CD8-positive, alpha-beta memory T cell (primary cell): ENCODE measurements around the gene PALS2. TPM values are rescaled to one million over a fixed set of nuclear protein-coding genes. Genes with fewer than 3 reads are reported as not detected.

Experiments
- CTCF ChIA-PET: fragments of 350-600 bp; sonication (Branson Sonifier 250); formaldehyde crosslinking; loops from one replicate; lab custom pipeline; 2021; ENCODE audit warnings: antibody characterized with exemption; lab: Charles Lee
- POLR2A ChIA-PET: fragments of 350-600 bp; sonication (Branson Sonifier 250); formaldehyde crosslinking; loops from one replicate; lab custom pipeline; 2021; ENCODE audit warnings: antibody characterized with exemption; lab: Charles Lee
- DNase-seq, 5 donors: peaks; one replicate each; pipeline versions ENCODE4 v3.0.0 to v3.0.0-alpha.2; 2020 to 2022; ENCODE audit warnings: mixed read lengths in 1 of 5
- H3K27ac ChIP-seq: one replicate; pipeline ENCODE4 v1.7.0; 2013; ENCODE audit warnings: low read depth, mild to moderate bottlenecking, low read length, moderate library complexity
- H3K27me3 ChIP-seq: 2 replicates; pipeline ENCODE4 v1.7.0; 2013; ENCODE audit warnings: low read length, mild to moderate bottlenecking; ENCODE audit not compliant: insufficient read depth, poor library complexity, severe bottlenecking
- H3K36me3 ChIP-seq: 2 replicates; pipeline ENCODE4 v1.7.0; 2013; ENCODE audit warnings: mild to moderate bottlenecking, low read length, moderate library complexity; ENCODE audit not compliant: insufficient read depth
- H3K4me1 ChIP-seq: 2 replicates; pipeline ENCODE4 v1.7.0; 2013; ENCODE audit warnings: mild to moderate bottlenecking, low read length, moderate library complexity; ENCODE audit not compliant: insufficient read depth
- H3K4me3 ChIP-seq: 2 replicates; pipeline ENCODE4 v1.7.0; 2013; ENCODE audit warnings: mild to moderate bottlenecking, low read length
- H3K9me3 ChIP-seq: 2 replicates; pipeline ENCODE4 v1.7.0; 2013; ENCODE audit warnings: mild to moderate bottlenecking, low read length
- H3K27ac Mint-ChIP-seq, 8 donors: one replicate each; pipeline ENCODE4 v1.8.0; 2020 to 2021; ENCODE audit warnings: mixed read lengths in 8 of 8, mild to moderate bottlenecking in 6 of 8, inconsistent platforms in 3 of 8, moderate library complexity in 3 of 8
- H3K27me3 Mint-ChIP-seq, 2 donors: one replicate each; pipeline ENCODE4 v1.8.0; 2020 to 2021; ENCODE audit warnings: mixed read lengths in 2 of 2, mild to moderate bottlenecking in 1 of 2, moderate library complexity in 1 of 2
- H3K36me3 Mint-ChIP-seq, 3 donors: one replicate each; pipeline ENCODE4 v1.8.0; 2020 to 2021; ENCODE audit warnings: mixed read lengths in 3 of 3, inconsistent platforms in 1 of 3, mild to moderate bottlenecking in 1 of 3
- H3K4me1 Mint-ChIP-seq, 3 donors: one replicate each; pipeline ENCODE4 v1.8.0; 2020 to 2021; ENCODE audit warnings: mixed read lengths in 3 of 3, inconsistent platforms in 1 of 3, mild to moderate bottlenecking in 1 of 3
- H3K4me3 Mint-ChIP-seq, 7 donors: one replicate each; pipeline ENCODE4 v1.8.0; 2020 to 2021; ENCODE audit warnings: mixed read lengths in 7 of 7, mild to moderate bottlenecking in 6 of 7, moderate library complexity in 4 of 7, inconsistent platforms in 2 of 7
- H3K9me3 Mint-ChIP-seq, 5 donors: one replicate each; pipeline ENCODE4 v1.8.0; 2020 to 2022; ENCODE audit warnings: mixed read lengths in 5 of 5, mild to moderate bottlenecking in 3 of 5, moderate library complexity in 2 of 5, inconsistent platforms in 1 of 5
- polyA plus RNA-seq: library from polyadenylated mRNA; unstranded; fragments of 300-500 nt; fragmentation: Illumina TruSeq; gene quantifications from one replicate; pipeline ENCODE4 v1.2.3, GENCODE V29; 2021
- total RNA-seq, 2 experiments: library from RNA; stranded (reverse); gene quantifications; one replicate each; pipeline ENCODE4 v1.2.3, GENCODE V29; 2021

Gene PALS2
- total and polyA plus RNA-seq, 3 experiments from 2014 or later, result 14.8 to 38.2 (median 36.6) TPM

GRCh38 chr7:24555719-24556118, 17.5 kb upstream of the PALS2 start:
- Histone ChIP-seq H3K4me3 (no peak overlapping the region), H3K9me3 (no peaks in the 10 kb centered on the region), H3K27me3 (no peaks in the 10 kb centered on the region), H3K27ac (no peak overlapping the region), H3K4me1 (peaks cover 6% of the 10 kb centered on the region), H3K36me3 (no peaks in the 10 kb centered on the region)
- H3K9me3 Mint-ChIP-seq, result no peaks in the 10 kb centered on the region
- no peak overlapping the region for H3K27ac Mint-ChIP-seq
- H3K4me1 Mint-ChIP-seq, result peaks cover 3 to 8% (median 3%) of the 10 kb centered on the region in 3 donors
- no peak overlapping the region for H3K4me3 Mint-ChIP-seq
- H3K36me3 Mint-ChIP-seq, result no peaks in the 10 kb centered on the region
- ChIA-PET POLR2A (no interaction called here), CTCF (no interaction called here)
- H3K27me3 Mint-ChIP-seq, result peaks cover 2 to 4% of the 10 kb centered on the region in 2 donors
- no peak for DNase-seq

GRCh38 chr7:24560772-24561171, 12.5 kb upstream of the PALS2 start:
- peak overlapping the region in 2 of 7 donors; percentile 26 to 37 for H3K4me3 Mint-ChIP-seq
- Histone ChIP-seq H3K36me3 (no peaks in the 10 kb centered on the region), H3K27ac (no peak overlapping the region), H3K4me1 (peaks cover 15% of the 10 kb centered on the region), H3K27me3 (no peaks in the 10 kb centered on the region), H3K4me3 (no peak overlapping the region), H3K9me3 (no peaks in the 10 kb centered on the region)
- POLR2A ChIA-PET, result no interaction called here
- CTCF ChIA-PET, result no interaction called here
- H3K4me1 Mint-ChIP-seq, result peaks cover 9 to 19% (median 10%) of the 10 kb centered on the region in 3 donors
- H3K9me3 Mint-ChIP-seq, result no peaks in the 10 kb centered on the region
- no peaks in the 10 kb centered on the region for H3K36me3 Mint-ChIP-seq
- peak overlapping the region in 4 of 8 donors; percentile 0 to 81 (median 45) for H3K27ac Mint-ChIP-seq
- H3K27me3 Mint-ChIP-seq, result peaks cover 3 to 7% of the 10 kb centered on the region in 2 donors
- DNase-seq, result peak in 2 of 5 donors; percentile 19 to 46

- Histone ChIP-seq H3K4me3 (no peak overlapping the region), H3K9me3 (no peaks in the 10 kb centered on the region), H3K4me1 (peaks cover 4% of the 10 kb centered on the region), H3K27ac (no peak overlapping the region), H3K36me3 (no peaks in the 10 kb centered on the region), H3K27me3 (no peaks in the 10 kb centered on the region)
- Mint-ChIP-seq H3K9me3 (no peaks in the 10 kb centered on the region), H3K4me1 (peaks cover under 1 to 6% (median 1%) of the 10 kb centered on the region in 3 donors), H3K27ac (no peak overlapping the region), H3K36me3 (no peaks in the 10 kb centered on the region), H3K4me3 (peak overlapping the region in 1 of 7 donors; percentile 4), H3K27me3 (peaks cover 6 to 14% of the 10 kb centered on the region in 2 donors)
- DNase-seq, result no peak
- ChIA-PET CTCF (no interaction called here), POLR2A (interaction anchor here (0.6 kb wide), 1 partner anchor 1396 kb away, joined by 7 read pairs; no protein-coding TSS in a partner anchor)
Observed at GRCh38 chr7:24566274-24566673, 7.0 kb upstream of the PALS2 start.

GRCh38 chr7:24570983-24571382, 2.3 kb upstream of the PALS2 start:
- H3K4me3 Mint-ChIP-seq, result peak overlapping the region in 1 of 7 donors; percentile 95
- Histone ChIP-seq H3K27me3 (no peaks in the 10 kb centered on the region), H3K4me3 (no peak overlapping the region), H3K27ac (no peak overlapping the region), H3K9me3 (no peaks in the 10 kb centered on the region), H3K4me1 (peaks cover 28% of the 10 kb centered on the region), H3K36me3 (no peaks in the 10 kb centered on the region)
- ChIA-PET POLR2A (no interaction called here), CTCF (no interaction called here)
- H3K4me1 Mint-ChIP-seq, result peaks cover 20 to 26% (median 26%) of the 10 kb centered on the region in 3 donors
- no peaks in the 10 kb centered on the region for H3K9me3 Mint-ChIP-seq
- peaks cover 0 to 7% (median 0%) of the 10 kb centered on the region in 3 donors for H3K36me3 Mint-ChIP-seq
- H3K27ac Mint-ChIP-seq, result peak overlapping the region in 1 of 8 donors; percentile 65
- peaks cover 4 to 14% of the 10 kb centered on the region in 2 donors for H3K27me3 Mint-ChIP-seq
- DNase-seq, result no peak

- no peaks in the 10 kb centered on the region for H3K9me3 ChIP-seq
- Mint-ChIP-seq H3K9me3 (no peaks in the 10 kb centered on the region), H3K27ac (peak overlapping the region in 7 of 8 donors; percentile 65 to 94 (median 88)), H3K27me3 (peaks cover 1 to 7% of the 10 kb centered on the region in 2 donors), H3K4me3 (peak overlapping the region; percentile 89 to 95 (median 91)), H3K4me1 (peaks cover 24 to 33% (median 33%) of the 10 kb centered on the region in 3 donors), H3K36me3 (peaks cover 0 to 7% (median 0%) of the 10 kb centered on the region in 3 donors)
- H3K27me3 ChIP-seq, result no peaks in the 10 kb centered on the region
- no peak overlapping the region for H3K27ac ChIP-seq
- H3K4me3 ChIP-seq, result peak overlapping the region; percentile 83
- CTCF ChIA-PET, result no interaction called here
- peaks cover 29% of the 10 kb centered on the region for H3K4me1 ChIP-seq
- peak in 1 of 5 donors; percentile 0 for DNase-seq
- POLR2A ChIA-PET, result interaction anchor here (0.6 kb wide), 1 partner anchor 325 kb away, joined by 3 read pairs; no protein-coding TSS in a partner anchor
- no peaks in the 10 kb centered on the region for H3K36me3 ChIP-seq
Observed at GRCh38 chr7:24572016-24572392, 1.2 kb upstream of the PALS2 start.

- POLR2A ChIA-PET, result interaction anchor here (0.6 to 1.0 kb wide), 3 partner anchors 9 to 553 kb away, joined by 3 to 5 read pairs (median 4); partner anchors contain the start of gene CYCS
Observed at GRCh38 chr7:24572393-24572996, 757 bp upstream of the PALS2 start.

GRCh38 chr7:24573554-24574338, 494 bp downstream of the PALS2 start:
- Histone ChIP-seq H3K4me3 (peak overlapping the region; percentile 80), H3K9me3 (no peaks in the 10 kb centered on the region), H3K36me3 (no peaks in the 10 kb centered on the region), H3K27me3 (no peaks in the 10 kb centered on the region), H3K27ac (peak overlapping the region; percentile 52), H3K4me1 (peaks cover 34% of the 10 kb centered on the region)
- peak overlapping the region; percentile 89 to 97 (median 95) for H3K4me3 Mint-ChIP-seq
- ChIA-PET POLR2A (no interaction called here), CTCF (interaction anchor here (1.0 to 1.4 kb wide), 3 partner anchors 9 to 13 kb away, joined by 3 read pairs; no protein-coding TSS in a partner anchor)
- H3K27ac Mint-ChIP-seq, result peak overlapping the region; percentile 67 to 97 (median 88)
- peak; percentile 14 to 62 (median 29) for DNase-seq
- no peaks in the 10 kb centered on the region for H3K9me3 Mint-ChIP-seq
- peaks cover 0 to under 1% of the 10 kb centered on the region in 2 donors for H3K27me3 Mint-ChIP-seq
- peaks cover 26 to 41% (median 40%) of the 10 kb centered on the region in 3 donors for H3K4me1 Mint-ChIP-seq
- peaks cover 0 to 7% (median 0%) of the 10 kb centered on the region in 3 donors for H3K36me3 Mint-ChIP-seq

More at GRCh38 chr7:24572393-24572996, 757 bp upstream of the PALS2 start:
- Mint-ChIP-seq H3K27ac (peak overlapping the region; percentile 65 to 98 (median 89)), H3K9me3 (no peaks in the 10 kb centered on the region), H3K4me3 (peak overlapping the region; percentile 89 to 95 (median 91)), H3K36me3 (peaks cover 0 to 7% (median 0%) of the 10 kb centered on the region in 3 donors), H3K27me3 (peaks cover 1 to 4% of the 10 kb centered on the region in 2 donors), H3K4me1 (peaks cover 25 to 36% (median 35%) of the 10 kb centered on the region in 3 donors)
- no peaks in the 10 kb centered on the region for H3K27me3 ChIP-seq
- H3K9me3 ChIP-seq, result no peaks in the 10 kb centered on the region
- H3K36me3 ChIP-seq, result no peaks in the 10 kb centered on the region
- peak in 4 of 5 donors; percentile 3 to 59 (median 30) for DNase-seq
- H3K4me3 ChIP-seq, result peak overlapping the region; percentile 83
- H3K4me1 ChIP-seq, result peaks cover 29% of the 10 kb centered on the region
- H3K27ac ChIP-seq, result peak overlapping the region; percentile 69
- CTCF ChIA-PET, result interaction anchor here (1.0 kb wide), 1 partner anchor 7 kb away, joined by 3 read pairs; no protein-coding TSS in a partner anchor
